Omental fat pad (tissue), 4 donors: ENCODE results near the gene AADACL4. TPM values are rescaled to one million over a fixed set of nuclear protein-coding genes. Genes with fewer than 3 reads are reported as not detected.
"Not testable (repeated sequence)": the region's sequence is repeated elsewhere in the genome, so short reads cannot be mapped to it uniquely, and the experiment has no call there.

Experiments used
- ATAC-seq: fragments of 150-250 bp; one replicate; pipeline ENCODE4 v1.9.1; 2016; ENCODE audit warnings: mild to moderate bottlenecking, moderate library complexity; ENCODE audit not compliant: low FRiP score
- DNase-seq: peaks from one replicate; pipeline ENCODE4 v3.0.0-alpha.2; 2019; ENCODE audit warnings: low spot score
- CTCF ChIP-seq, 3 donors: fragments of 450-650 bp; IDR thresholded peaks; one replicate each; pipeline ENCODE4 v1.5.1; 2016 to 2017; ENCODE audit warnings: antibody characterized with exemption in 3 of 3, mild to moderate bottlenecking in 3 of 3, moderate library complexity in 2 of 3
- total RNA-seq, 4 donors: library from RNA; depleted of rRNA; stranded (reverse); fragments of >200 nt; gene quantifications; one replicate each; pipeline ENCODE4 v1.1.0, GENCODE V29; 2016

Gene AADACL4
- total RNA-seq, 4 donors from 2014 or later, result 0.28 TPM; not detected in 3

- ATAC-seq (no peak), DNase-seq (no peak)
- no peak for TF ChIP-seq CTCF (IDR thresholded peaks at IDR 0.05)
Observed at GRCh38 chr1:12708396-12709090, 64.7 kb downstream of the AADACL4 start.

- ATAC-seq, result peak; percentile 95
- no peak for TF ChIP-seq CTCF (IDR thresholded peaks at IDR 0.05)
Observed at GRCh38 chr1:12709091-12709491, 65.2 kb downstream of the AADACL4 start.

GRCh38 chr1:12709696-12710095 is 65.8 kb downstream of the AADACL4 start:
- ATAC-seq (no peak), DNase-seq (no peak)
- no peak for TF ChIP-seq CTCF (IDR thresholded peaks at IDR 0.05)

More at GRCh38 chr1:12709091-12709491, 65.2 kb downstream of the AADACL4 start:
- DNase-seq, result no peak

GRCh38 chr1:12711536-12711935 is 67.7 kb downstream of the AADACL4 start:
- ATAC-seq, result no peak
- no peak for TF ChIP-seq CTCF (IDR thresholded peaks at IDR 0.05)
- no peak for DNase-seq

- no peak for DNase-seq
- no peak for TF ChIP-seq CTCF (IDR thresholded peaks at IDR 0.05)
- ATAC-seq, result no peak
Observed at GRCh38 chr1:12712076-12712475, 68.2 kb downstream of the AADACL4 start.

GRCh38 chr1:12712929-12713328 is 69.0 kb downstream of the AADACL4 start:
- no peak for DNase-seq
- ATAC-seq, result no peak
- TF ChIP-seq CTCF (IDR thresholded peaks at IDR 0.05), result no peak

- not testable (repeated sequence) for ATAC-seq, DNase-seq
Observed at GRCh38 chr1:12713651-12714050, 69.8 kb downstream of the AADACL4 start.
